HG03025 (cell line): ENCODE results near the gene PDXP.

Source experiments
- ATAC-seq: cut with Tn5 transposase; IDR thresholded peaks from one replicate; pipeline ENCODE4 v1.9.1; 2021; ENCODE audit warnings: mild to moderate bottlenecking, moderate library complexity; ENCODE audit not compliant: unreplicated experiment, low FRiP score

PDXP gene

GRCh38 chr22:37672206-37672919 is 13.8 kb downstream of the PDXP start:
- ATAC-seq: no peak

GRCh38 chr22:37672920-37673455 is 14.5 kb downstream of the PDXP start:
- ATAC-seq: no peak

- ATAC-seq: no peak
Measured at GRCh38 chr22:37674248-37674647, 15.7 kb downstream of the PDXP start.

- no peak for ATAC-seq
Measured at GRCh38 chr22:37674951-37675929, 16.7 kb downstream of the PDXP start, which contains the start of gene LGALS1. TSS of gene LGALS1 (plus strand) at chr22:37675636. CDS start at chr22:37675703, 67 bp downstream.

GRCh38 chr22:37675930-37676735 is 17.6 kb downstream of the PDXP start:
- ATAC-seq: no peak

GRCh38 chr22:37676736-37677492 is 18.4 kb downstream of the PDXP start:
- no peak for ATAC-seq

- ATAC-seq: no peak
Measured at GRCh38 chr22:37677493-37677974, 19.0 kb downstream of the PDXP start.

GRCh38 chr22:37678372-37678771 is 19.8 kb downstream of the PDXP start:
- no peak for ATAC-seq

GRCh38 chr22:37679670-37680069 is 21.1 kb downstream of the PDXP start:
- ATAC-seq: no peak

GRCh38 chr22:37680191-37680851 is 21.8 kb downstream of the PDXP start:
- ATAC-seq: no peak

- ATAC-seq: no peak
Measured at GRCh38 chr22:37681001-37681424, 22.5 kb downstream of the PDXP start.

GRCh38 chr22:37681556-37682049 is 23.1 kb downstream of the PDXP start:
- no peak for ATAC-seq

- ATAC-seq: no peak
Measured at GRCh38 chr22:37684803-37685615, 26.5 kb downstream of the PDXP start.

GRCh38 chr22:37686002-37686982 is 27.8 kb downstream of the PDXP start, which contains the start of gene NOL12:
TSS of gene NOL12 (plus strand) at chr22:37686343. CDS start at chr22:37686393, 50 bp downstream.
- no peak for ATAC-seq

- ATAC-seq: no peak
Measured at GRCh38 chr22:37690407-37690806, 31.9 kb downstream of the PDXP start.

GRCh38 chr22:37690901-37691504 is 32.5 kb downstream of the PDXP start:
- no peak for ATAC-seq
